Measurements from ENCODE around the gene RBM4. TPM values are rescaled to one million over a fixed set of nuclear protein-coding genes. Genes with fewer than 3 reads are reported as not detected.

Gene RBM4
- total RNA-seq, 1 experiment from 2014 or later = 94.4 TPM

DNA sequence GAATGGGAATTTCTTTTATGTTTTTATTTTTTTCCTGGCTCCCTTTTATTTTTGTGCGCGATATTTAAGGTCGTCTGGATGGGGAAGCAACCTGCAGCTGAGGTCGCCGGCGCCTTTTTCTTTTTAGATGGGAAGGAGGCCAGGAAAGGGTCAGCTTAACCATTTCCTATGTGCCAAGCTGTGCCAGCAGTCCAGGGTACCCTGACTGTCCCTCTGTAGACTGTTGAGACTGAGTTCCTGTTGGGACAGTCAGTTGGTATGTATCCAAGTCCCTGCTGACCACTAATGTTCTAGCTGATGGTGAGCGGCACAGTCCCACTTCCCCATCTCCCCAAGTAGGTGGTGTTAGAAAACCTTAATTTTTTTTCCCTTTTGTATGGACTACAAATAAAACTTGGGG lies 11.6 kb upstream of the RBM4 start:
- RAD21 ChIA-PET (ENCODE audit: low non-redundant PET in 1 of 2, low total read pairs in 2 of 2, uncharacterized antibody in 2 of 2, unreplicated experiment in 2 of 2) = no interaction called here
- peaks cover 65 to 89% of the 10 kb centered on the region in 2 experiments for H3K36me3 ChIP-seq (ENCODE audit: control insufficient read depth in 1 of 2, insufficient read depth in 2 of 2, low read length in 2 of 2)
- no TSS peak for BruUV-seq (replicated peaks)
- H3K27me3 ChIP-seq (ENCODE audit: insufficient read depth, low read length) = no peaks in the 10 kb centered on the region
- H3K4me3 ChIP-seq (replicated peaks in 1 of 2; ENCODE audit: low read depth in 1 of 2, low read length in 2 of 2) = no peak overlapping the region
- no peak overlapping the region for H3K27ac ChIP-seq (ENCODE audit: low read depth, low read length)
- H3K79me2 ChIP-seq (ENCODE audit: insufficient read depth, low read length) = peaks cover 100% of the 10 kb centered on the region
- intact Hi-C loops (cut with micrococcal nuclease) = no loop called here
- H3K9ac ChIP-seq (ENCODE audit: low read length) = no peak overlapping the region
- no peak overlapping the region for H2AFZ ChIP-seq (ENCODE audit: low read depth, low read length, poor library complexity, severe bottlenecking)
- no peak overlapping the region for H3K4me2 ChIP-seq (ENCODE audit: low read length)
- DNase-seq (ENCODE audit: low read depth, low spot score) (no peak), ATAC-seq (no peak)
- TF ChIP-seq EGR1 (IDR thresholded peaks at IDR 0.05; ENCODE audit: low read depth) = no peak
- no peak for TF ChIP-seq ZFX (IDR thresholded peaks at IDR 0.05)
- TF ChIP-seq JUND (IDR thresholded peaks at IDR 0.05) = no peak
- TF ChIP-seq EZH2phosphoT487 (IDR thresholded peaks at IDR 0.05; ENCODE audit: borderline replicate concordance) = no peak
- no peak for TF ChIP-seq CEBPB (IDR thresholded peaks at IDR 0.05; ENCODE audit: low read depth)
- TF ChIP-seq YY1 (IDR thresholded peaks at IDR 0.05; ENCODE audit: extremely low read depth, insufficient replicate concordance, low read depth, low read length) = no peak
- no peak for TF ChIP-seq FOSL1 (IDR thresholded peaks at IDR 0.05; ENCODE audit: low read depth)
- TF ChIP-seq, protein P1, sequence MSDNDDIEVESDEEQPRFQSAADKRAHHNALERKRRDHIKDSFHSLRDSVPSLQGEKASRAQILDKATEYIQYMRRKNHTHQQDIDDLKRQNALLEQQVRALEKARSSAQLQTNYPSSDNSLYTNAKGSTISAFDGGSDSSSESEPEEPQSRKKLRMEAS (IDR thresholded peaks at IDR 0.05) = no peak
- no peak for TF ChIP-seq EZH2 (IDR thresholded peaks at IDR 0.05)
- TF ChIP-seq SIN3A (IDR thresholded peaks at IDR 0.05; ENCODE audit: low read depth) = no peak
- no peak for TF ChIP-seq TCF7L2 (IDR thresholded peaks at IDR 0.05; ENCODE audit: borderline replicate concordance, extremely low read depth, insufficient read depth, insufficient read length)
- H3K9me2 ChIP-seq (ENCODE audit: insufficient read depth) = no peaks in the 10 kb centered on the region
- POLR2A ChIA-PET = interaction anchor here (1.6 kb wide), 1 partner anchor 10 kb away, joined by 7 read pairs; the partner anchor contains the start of gene RBM14
- H3K9me3 ChIP-seq (ENCODE audit: control insufficient read depth in 1 of 2, insufficient read depth in 1 of 2, low read depth in 1 of 2, low read length in 2 of 2) = no peaks in the 10 kb centered on the region
- H4K20me1 ChIP-seq (ENCODE audit: insufficient read depth) = peaks cover 41% of the 10 kb centered on the region; the same call in 1 of the 2 replicates
- no peaks in the 10 kb centered on the region for H3K4me1 ChIP-seq (ENCODE audit: control insufficient read depth in 1 of 2, insufficient read depth in 2 of 2, low read length in 2 of 2)
- CTCF ChIA-PET = no interaction called here

DNA sequence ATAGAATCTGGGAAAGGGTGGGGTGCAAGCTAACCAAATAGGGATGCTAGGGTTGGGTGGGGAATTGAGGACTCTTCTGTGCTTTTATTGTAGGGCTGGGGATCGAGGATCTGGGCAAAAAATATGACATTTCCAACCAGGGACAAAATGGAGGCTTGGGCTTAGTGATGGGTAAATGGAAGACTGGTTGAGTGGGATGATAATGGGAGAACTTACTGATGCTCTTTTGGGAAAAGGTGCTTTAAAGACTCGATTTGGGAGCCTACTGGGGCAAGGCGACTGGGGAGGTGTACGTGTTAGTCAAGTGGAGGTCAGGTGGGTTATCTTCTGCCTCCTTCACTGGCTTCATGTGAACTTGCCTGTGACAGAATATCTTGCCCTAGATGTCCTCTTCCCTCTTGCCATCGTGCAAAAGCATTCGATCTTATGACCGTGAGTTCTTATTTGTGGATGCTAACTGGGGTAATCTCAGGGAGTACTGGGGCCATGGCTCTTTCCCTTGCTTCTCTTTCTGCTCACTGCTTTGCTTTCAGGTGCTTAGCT lies 10.4 kb upstream of the RBM4 start:
- Histone ChIP-seq H3K27ac (ENCODE audit: low read depth, low read length) (no peak overlapping the region), H4K20me1 (ENCODE audit: insufficient read depth) (peaks cover 35% of the 10 kb centered on the region; the same call in 1 of the 2 replicates), H3K9ac (ENCODE audit: low read length) (no peak overlapping the region), H3K36me3 (ENCODE audit: control insufficient read depth in 1 of 2, insufficient read depth in 2 of 2, low read length in 2 of 2) (peaks cover 59 to 81% of the 10 kb centered on the region in 2 experiments), H3K79me2 (ENCODE audit: insufficient read depth, low read length) (peaks cover 100% of the 10 kb centered on the region), H2AFZ (ENCODE audit: low read depth, low read length, poor library complexity, severe bottlenecking) (no peak overlapping the region), H3K4me1 (ENCODE audit: control insufficient read depth in 1 of 2, insufficient read depth in 2 of 2, low read length in 2 of 2) (no peaks in the 10 kb centered on the region), H3K4me3 (replicated peaks in 1 of 2; ENCODE audit: low read depth in 1 of 2, low read length in 2 of 2) (no peak overlapping the region), H3K4me2 (ENCODE audit: low read length) (no peak overlapping the region), H3K27me3 (ENCODE audit: insufficient read depth, low read length) (no peaks in the 10 kb centered on the region), H3K9me2 (ENCODE audit: insufficient read depth) (no peaks in the 10 kb centered on the region), H3K9me3 (ENCODE audit: control insufficient read depth in 1 of 2, insufficient read depth in 1 of 2, low read depth in 1 of 2, low read length in 2 of 2) (no peaks in the 10 kb centered on the region)
- ChIA-PET POLR2A (interaction anchor here (0.8 to 1.6 kb wide), 2 partner anchors 10 to 11 kb away, joined by 3 to 7 read pairs; partner anchors contain the start of genes RBM14 and RBM4), CTCF (no interaction called here), RAD21 (ENCODE audit: low non-redundant PET in 1 of 2, low total read pairs in 2 of 2, uncharacterized antibody in 2 of 2, unreplicated experiment in 2 of 2) (no interaction called here)
- BruUV-seq (replicated peaks) = no TSS peak
- ATAC-seq (no peak), DNase-seq (ENCODE audit: low read depth, low spot score) (no peak)
- TF ChIP-seq ELF1 (IDR thresholded peaks at IDR 0.05; ENCODE audit: borderline replicate concordance, low read depth) (no peak), SRF (IDR thresholded peaks at IDR 0.05; ENCODE audit: low read depth) (no peak)
- TF ChIP-seq, protein P1 (IDR thresholded peaks at IDR 0.05) = no peak
- intact Hi-C loops (cut with micrococcal nuclease) = no loop called here
